Effector memory CD8-positive, alpha-beta T cell (primary cell): ENCODE data around the gene SOX2.

ENCODE experiments used
- ATAC-seq: fragments of 150-1000 bp; cut with Tn5 transposase; replicated peaks from 2 replicates; pipeline ENCODE4 v1.10.0; 2021; ENCODE audit warnings: mild to moderate bottlenecking, moderate library complexity
- DNase-seq, 3 experiments: peaks; one replicate each; pipeline ENCODE4 v3.0.0; 2021
- H3K27ac Mint-ChIP-seq, 2 donors: one replicate each; pipeline ENCODE4 v1.8.0; 2022; ENCODE audit warnings: mild to moderate bottlenecking in 2 of 2, mixed read lengths in 2 of 2, moderate library complexity in 2 of 2
- H3K27me3 Mint-ChIP-seq, 2 donors: one replicate each; pipeline ENCODE4 v1.8.0; 2022; ENCODE audit warnings: mixed read lengths in 2 of 2
- H3K36me3 Mint-ChIP-seq: one replicate; pipeline ENCODE4 v1.8.0; 2022; ENCODE audit warnings: mild to moderate bottlenecking, moderate library complexity, mixed read lengths; ENCODE audit not compliant: insufficient read depth
- H3K4me1 Mint-ChIP-seq, 2 donors: one replicate each; pipeline ENCODE4 v1.8.0; 2022; ENCODE audit warnings: low read depth in 2 of 2, mixed read lengths in 2 of 2
- H3K4me3 Mint-ChIP-seq, 2 donors: one replicate each; pipeline ENCODE4 v1.8.0; 2022; ENCODE audit warnings: mild to moderate bottlenecking in 2 of 2, mixed read lengths in 2 of 2, moderate library complexity in 2 of 2
- H3K9me3 Mint-ChIP-seq, 2 donors: one replicate each; pipeline ENCODE4 v1.8.0; 2022; ENCODE audit warnings: mixed read lengths in 2 of 2

The SOX2 gene

GRCh38 chr3:181722766-181723425 lies 11.2 kb downstream of the SOX2 start:
- peaks cover 98 to 100% of the 10 kb centered on the region in 2 donors for H3K27me3 Mint-ChIP-seq
- DNase-seq (no peak), ATAC-seq (no peak)
- H3K4me1 Mint-ChIP-seq = peaks cover 6 to 7% of the 10 kb centered on the region in 2 donors
- H3K9me3 Mint-ChIP-seq = peaks cover 4 to 10% of the 10 kb centered on the region in 2 donors
- H3K36me3 Mint-ChIP-seq = peaks cover 25% of the 10 kb centered on the region
- H3K4me3 Mint-ChIP-seq = no peak overlapping the region
- no peak overlapping the region for H3K27ac Mint-ChIP-seq

- H3K9me3 Mint-ChIP-seq = peaks cover 4 to 10% of the 10 kb centered on the region in 2 donors
- H3K27ac Mint-ChIP-seq = peak overlapping the region in 1 of 2 donors; percentile 17
- H3K4me3 Mint-ChIP-seq = no peak overlapping the region
- ATAC-seq = no peak
- H3K36me3 Mint-ChIP-seq = peaks cover 25% of the 10 kb centered on the region
- H3K27me3 Mint-ChIP-seq = peaks cover 95 to 100% of the 10 kb centered on the region in 2 donors
- no peak for DNase-seq
- peaks cover 7 to 10% of the 10 kb centered on the region in 2 donors for H3K4me1 Mint-ChIP-seq
Observed at GRCh38 chr3:181723625-181724191, 12.0 kb downstream of the SOX2 start.

GRCh38 chr3:181724192-181724965 lies 12.7 kb downstream of the SOX2 start:
- H3K27ac Mint-ChIP-seq = peak overlapping the region in 1 of 2 donors; percentile 17
- H3K27me3 Mint-ChIP-seq = peaks cover 95 to 100% of the 10 kb centered on the region in 2 donors
- H3K9me3 Mint-ChIP-seq = peaks cover 6 to 10% of the 10 kb centered on the region in 2 donors
- DNase-seq (no peak), ATAC-seq (no peak)
- H3K4me3 Mint-ChIP-seq = no peak overlapping the region
- peaks cover 22% of the 10 kb centered on the region for H3K36me3 Mint-ChIP-seq
- peaks cover 7 to 10% of the 10 kb centered on the region in 2 donors for H3K4me1 Mint-ChIP-seq

- Mint-ChIP-seq H3K27ac (no peak overlapping the region), H3K4me1 (peaks cover 7 to 10% of the 10 kb centered on the region in 2 donors), H3K27me3 (peaks cover 95 to 100% of the 10 kb centered on the region in 2 donors), H3K9me3 (peaks cover 6 to 10% of the 10 kb centered on the region in 2 donors), H3K4me3 (peak overlapping the region in 1 of 2 donors; percentile 12), H3K36me3 (peaks cover 19% of the 10 kb centered on the region)
- no peak for ATAC-seq
- DNase-seq = no peak
Observed at GRCh38 chr3:181725131-181725731, 13.5 kb downstream of the SOX2 start.

- Mint-ChIP-seq H3K9me3 (peaks cover 6 to 10% of the 10 kb centered on the region in 2 donors), H3K27me3 (peaks cover 95 to 100% of the 10 kb centered on the region in 2 donors), H3K27ac (no peak overlapping the region), H3K4me1 (peaks cover 7 to 10% of the 10 kb centered on the region in 2 donors), H3K4me3 (peak overlapping the region in 1 of 2 donors; percentile 12), H3K36me3 (peaks cover 19% of the 10 kb centered on the region)
- DNase-seq = no peak
- ATAC-seq = no peak
Observed at GRCh38 chr3:181725830-181726229, 14.1 kb downstream of the SOX2 start.

GRCh38 chr3:181726351-181727330 lies 14.9 kb downstream of the SOX2 start:
- no peak overlapping the region for H3K27ac Mint-ChIP-seq

GRCh38 chr3:181727341-181728032 lies 15.8 kb downstream of the SOX2 start:
- Mint-ChIP-seq H3K27me3 (peaks cover 89 to 91% of the 10 kb centered on the region in 2 donors), H3K4me3 (peak overlapping the region; percentile 31 to 55), H3K9me3 (peaks cover 6 to 10% of the 10 kb centered on the region in 2 donors), H3K36me3 (peaks cover 15% of the 10 kb centered on the region), H3K4me1 (peaks cover 7 to 10% of the 10 kb centered on the region in 2 donors), H3K27ac (no peak overlapping the region)
- ATAC-seq = no peak
- DNase-seq = no peak

More at GRCh38 chr3:181726351-181727330, 14.9 kb downstream of the SOX2 start:
- Mint-ChIP-seq H3K27me3 (peaks cover 92 to 99% of the 10 kb centered on the region in 2 donors), H3K36me3 (peaks cover 19% of the 10 kb centered on the region), H3K4me1 (peaks cover 7 to 10% of the 10 kb centered on the region in 2 donors), H3K9me3 (peaks cover 6 to 10% of the 10 kb centered on the region in 2 donors), H3K4me3 (peak overlapping the region; percentile 31 to 55)
- DNase-seq = no peak
- ATAC-seq = no peak

- Mint-ChIP-seq H3K9me3 (peaks cover 4 to 6% of the 10 kb centered on the region in 2 donors), H3K27me3 (peaks cover 77 to 79% of the 10 kb centered on the region in 2 donors), H3K27ac (no peak overlapping the region), H3K36me3 (peaks cover 14% of the 10 kb centered on the region), H3K4me3 (no peak overlapping the region), H3K4me1 (peaks cover 7 to 10% of the 10 kb centered on the region in 2 donors)
- no peak for ATAC-seq
- DNase-seq = no peak
Observed at GRCh38 chr3:181728470-181729340, 17.0 kb downstream of the SOX2 start.

GRCh38 chr3:181729341-181729869 lies 17.7 kb downstream of the SOX2 start:
- H3K9me3 Mint-ChIP-seq = peaks cover 0 to 3% of the 10 kb centered on the region in 2 donors

GRCh38 chr3:181730316-181730715 lies 18.6 kb downstream of the SOX2 start:
- Mint-ChIP-seq H3K36me3 (peaks cover 6% of the 10 kb centered on the region), H3K4me1 (peaks cover 4 to 10% of the 10 kb centered on the region in 2 donors), H3K27me3 (peaks cover 61 to 70% of the 10 kb centered on the region in 2 donors), H3K27ac (no peak overlapping the region), H3K9me3 (peaks cover 0 to 3% of the 10 kb centered on the region in 2 donors), H3K4me3 (no peak overlapping the region)
- ATAC-seq (no peak), DNase-seq (no peak)

More at GRCh38 chr3:181729341-181729869, 17.7 kb downstream of the SOX2 start:
- Mint-ChIP-seq H3K4me1 (peaks cover 4 to 10% of the 10 kb centered on the region in 2 donors), H3K27ac (no peak overlapping the region), H3K4me3 (no peak overlapping the region), H3K27me3 (peaks cover 70 to 72% of the 10 kb centered on the region in 2 donors), H3K36me3 (peaks cover 7% of the 10 kb centered on the region)
- ATAC-seq (no peak), DNase-seq (no peak)

- Mint-ChIP-seq H3K27ac (no peak overlapping the region), H3K4me3 (no peak overlapping the region), H3K36me3 (peaks cover under 1% of the 10 kb centered on the region), H3K27me3 (peaks cover 55 to 64% of the 10 kb centered on the region in 2 donors), H3K4me1 (peaks cover 4 to 10% of the 10 kb centered on the region in 2 donors), H3K9me3 (peaks cover 0 to 2% of the 10 kb centered on the region in 2 donors)
- no peak for ATAC-seq
- DNase-seq = no peak
Observed at GRCh38 chr3:181730934-181731333, 19.2 kb downstream of the SOX2 start.
